K562 (cell line): ENCODE measurements around the gene CDK4. TPM values are rescaled to one million over a fixed set of nuclear protein-coding genes. Genes with fewer than 3 reads are reported as not detected.
A peak's percentile ranks its signal among the peaks of the same experiment; 100 is the strongest.

Experiments used
- ARID3B ChIP-seq: fragments of 250-450 bp; sonication (Bioruptor Pico); IDR thresholded peaks from 2 replicates; pipeline ENCODE4 v1.4.0; 2020; ENCODE audit warnings: borderline replicate concordance
- BACH1 ChIP-seq: fragments of 200-800 bp; sonication (Bioruptor generic); IDR thresholded peaks from 2 replicates; pipeline ENCODE4 v1.6.1; 2016; ENCODE audit warnings: missing genetic modification characterization, missing compliant biosample characterization
- BMI1 ChIP-seq: fragments of 150-350 bp; IDR thresholded peaks from 2 replicates; pipeline ENCODE4 v1.6.1; 2014; ENCODE audit warnings: low read length
- ETV6 ChIP-seq, 3 experiments: fragments of 150-350 bp in 1 of 3; sonication (generic) in 1 of 3; formaldehyde crosslinking in 1 of 3; IDR thresholded peaks; 2 replicates each; pipeline versions ENCODE4 v1.6.1 to v1.8.0; 2014 to 2022; ENCODE audit warnings: borderline replicate concordance in 2 of 3, low read depth in 2 of 3, antibody characterized with exemption in 1 of 3, low read length in 1 of 3, mild to moderate bottlenecking in 1 of 3, missing genetic modification reagents in 1 of 3
- GABPA ChIP-seq: fragments of 200-800 bp; sonication (Bioruptor generic); conservative IDR thresholded peaks from 2 replicates; pipeline ENCODE4 v1.6.1; 2016; ENCODE audit warnings: low read depth, missing genetic modification characterization, missing compliant biosample characterization
- GABPB2 ChIP-seq: fragments of 250-450 bp; sonication (Bioruptor Pico); conservative IDR thresholded peaks from 2 replicates; pipeline ENCODE4 v1.5.1; 2021; ENCODE audit warnings: mild to moderate bottlenecking
- GATAD2B ChIP-seq: fragments of 450-650 bp; IDR thresholded peaks from 2 replicates; pipeline ENCODE4 v1.6.1; 2017; ENCODE audit warnings: mild to moderate bottlenecking, borderline replicate concordance
- GTF2A2 ChIP-seq: IDR thresholded peaks from 2 replicates; pipeline ENCODE4 v1.6.1; 2016; ENCODE audit warnings: mild to moderate bottlenecking, missing genetic modification characterization, missing compliant biosample characterization
- HDAC2 ChIP-seq: fragments of 450-650 bp; IDR thresholded peaks from 2 replicates; pipeline ENCODE4 v1.6.1; 2016; ENCODE audit warnings: mild to moderate bottlenecking
- KLF1 ChIP-seq: fragments of 450-650 bp; IDR thresholded peaks from 2 replicates; pipeline ENCODE4 v1.6.1; 2016; ENCODE audit warnings: missing genetic modification characterization, missing compliant biosample characterization
- KLF13 ChIP-seq: fragments of 450-650 bp; IDR thresholded peaks from 2 replicates; pipeline ENCODE4 v1.6.1; 2016; ENCODE audit warnings: missing genetic modification characterization, low read depth, mild to moderate bottlenecking, missing compliant biosample characterization, moderate library complexity, borderline replicate concordance
- LARP7 ChIP-seq: fragments of 450-650 bp; IDR thresholded peaks from 2 replicates; pipeline ENCODE4 v1.6.1; 2016
- NCOA1 ChIP-seq: fragments of 450-650 bp; IDR thresholded peaks from 2 replicates; pipeline ENCODE4 v1.6.1; 2016; ENCODE audit warnings: low read depth
- RFX1 ChIP-seq: fragments of 450-650 bp; IDR thresholded peaks from 2 replicates; pipeline ENCODE4 v1.6.1; 2016; ENCODE audit warnings: mild to moderate bottlenecking, moderate library complexity
- SMAD2 ChIP-seq: fragments of 150-350 bp; IDR thresholded peaks from 2 replicates; pipeline ENCODE4 v1.6.1; 2014; ENCODE audit warnings: low read depth, mild to moderate bottlenecking, low read length
- SP2 ChIP-seq: IDR thresholded peaks from 2 replicates; pipeline ENCODE4 v1.6.1; 2011; ENCODE audit warnings: mild to moderate bottlenecking, low read depth, low read length, moderate library complexity; ENCODE audit not compliant: poor library complexity, severe bottlenecking; ENCODE audit errors: extremely low read depth
- STAT5A ChIP-seq: IDR thresholded peaks from 2 replicates; pipeline ENCODE4 v1.6.1; 2012; ENCODE audit warnings: low read length, inconsistent platforms, borderline replicate concordance
- TFAP4 ChIP-seq: sonication (generic); formaldehyde crosslinking; IDR thresholded peaks from 2 replicates; pipeline ENCODE4 v1.8.0; 2022; ENCODE audit warnings: missing genetic modification reagents, mild to moderate bottlenecking, moderate library complexity, borderline replicate concordance
- ZEB2 ChIP-seq: fragments of 450-650 bp; IDR thresholded peaks from 2 replicates; pipeline ENCODE4 v1.6.1; 2016
- ZNF134 ChIP-seq: fragments of 250-450 bp; sonication (Bioruptor Pico); conservative IDR thresholded peaks from 2 replicates; pipeline ENCODE4 v1.4.0; 2020
- ZNF212 ChIP-seq: fragments of 450-650 bp; formaldehyde crosslinking; IDR thresholded peaks from 2 replicates; pipeline ENCODE4 v1.4.0; 2020; ENCODE audit warnings: mild to moderate bottlenecking
- ZNF239 ChIP-seq: fragments of 250-450 bp; sonication (Bioruptor Pico); IDR thresholded peaks from 2 replicates; pipeline ENCODE4 v1.4.0; 2020; ENCODE audit warnings: mild to moderate bottlenecking
- polyA plus RNA-seq, 8 experiments: library from polyadenylated mRNA; depleted of rRNA in 4 of 8; stranded (reverse) in 5 of 8; unstranded in 3 of 8; fragments of >200 nt; fragmentation: Nextera tagmentation in 2 of 8; fragmentation: Illumina TruSeq in 1 of 8; extraction: Ambion mirVana in 2 of 8; extraction: Trizol in 1 of 8; gene quantifications; 2 replicates each; pipeline versions ENCODE4 v1.2.1 to v1.2.3, GENCODE V29; 2011 to 2014; ENCODE audit warnings: inconsistent platforms in 1 of 8, missing spikeins in 1 of 8
- total RNA-seq, 7 experiments: library from RNA; depleted of rRNA in 6 of 7; stranded (reverse); fragments of >200 nt in 6 of 7; fragmentation: Illumina TruSeq in 2 of 7; extraction: Trizol in 2 of 7; gene quantifications; 2 replicates each; pipeline versions ENCODE4 v1.2.1 to v1.2.3, GENCODE V29; 2011 to 2021; ENCODE audit warnings: low replicate concordance in 1 of 7
- TF ChIP-seq, protein P1 (sequence below): fragments of 450-650 bp; IDR thresholded peaks from 2 replicates; pipeline ENCODE4 v1.6.1; 2016; ENCODE audit warnings: antibody characterized with exemption
- TF ChIP-seq, protein P2 (sequence below), 2 experiments: fragments of 450-650 bp; IDR thresholded peaks; 2 replicates each; pipeline ENCODE4 v1.6.1; 2016

CDK4 gene
- total and polyA plus RNA-seq, 9 of the 15 experiments (the other 6 are each of a cell fraction or from before 2014, with no cell fraction given) = 37.8 to 436 (median 238) TPM

- TF ChIP-seq, protein P1, sequence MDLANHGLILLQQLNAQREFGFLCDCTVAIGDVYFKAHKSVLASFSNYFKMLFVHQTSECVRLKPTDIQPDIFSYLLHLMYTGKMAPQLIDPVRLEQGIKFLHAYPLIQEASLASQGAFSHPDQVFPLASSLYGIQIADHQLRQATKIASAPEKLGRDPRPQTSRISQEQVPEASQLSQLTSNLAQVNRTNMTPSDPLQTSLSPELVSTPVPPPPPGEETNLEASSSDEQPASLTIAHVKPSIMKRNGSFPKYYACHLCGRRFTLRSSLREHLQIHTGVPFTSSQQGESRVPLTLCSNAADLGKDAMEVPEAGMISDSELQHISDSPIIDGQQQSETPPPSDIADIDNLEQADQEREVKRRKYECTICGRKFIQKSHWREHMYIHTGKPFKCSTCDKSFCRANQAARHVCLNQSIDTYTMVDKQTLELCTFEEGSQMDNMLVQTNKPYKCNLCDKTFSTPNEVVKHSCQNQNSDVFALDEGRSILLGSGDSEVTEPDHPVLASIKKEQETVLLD = peak; percentile 53; the same call in 1 of the 2 replicates
- TF ChIP-seq NCOA1 (0 out of 2 replicates have a peak, but pooled peaks have one; percentile 27), GABPB2 (CRISPR knock-in tag) (no peak), TFAP4 (CRISPR knock-in tag) (peak; percentile 36; the same call in 1 of the 2 replicates), GATAD2B (no peak), ETV6 (IDR thresholded peaks at IDR 0.05; ENCODE audit: borderline replicate concordance in 1 of 2, low read depth in 2 of 2, low read length in 1 of 2) (no peak), ETV6 (CRISPR knock-in tag; IDR thresholded peaks at IDR 0.05; ENCODE audit: borderline replicate concordance) (no peak), BMI1 (no peak), HDAC2 (0 out of 2 replicates have a peak, but pooled peaks have one; percentile 26), STAT5A (no peak), GTF2A2 (tag) (no peak), KLF13 (peak; percentile 12; the same call in 1 of the 2 replicates), ZEB2 (peak; percentile 82), LARP7 (peak; percentile 86; the same call in 1 of the 2 replicates), SP2 (no peak), ZNF212 (CRISPR knock-in tag) (no peak), KLF1 (tag) (no peak), ARID3B (CRISPR knock-in tag) (no peak), GABPA (tag) (peak; percentile 50), SMAD2 (no peak), BACH1 (tag) (no peak), ZNF134 (CRISPR knock-in tag) (no peak), ZNF239 (no peak), RFX1 (no peak)
- TF ChIP-seq, protein P2, sequence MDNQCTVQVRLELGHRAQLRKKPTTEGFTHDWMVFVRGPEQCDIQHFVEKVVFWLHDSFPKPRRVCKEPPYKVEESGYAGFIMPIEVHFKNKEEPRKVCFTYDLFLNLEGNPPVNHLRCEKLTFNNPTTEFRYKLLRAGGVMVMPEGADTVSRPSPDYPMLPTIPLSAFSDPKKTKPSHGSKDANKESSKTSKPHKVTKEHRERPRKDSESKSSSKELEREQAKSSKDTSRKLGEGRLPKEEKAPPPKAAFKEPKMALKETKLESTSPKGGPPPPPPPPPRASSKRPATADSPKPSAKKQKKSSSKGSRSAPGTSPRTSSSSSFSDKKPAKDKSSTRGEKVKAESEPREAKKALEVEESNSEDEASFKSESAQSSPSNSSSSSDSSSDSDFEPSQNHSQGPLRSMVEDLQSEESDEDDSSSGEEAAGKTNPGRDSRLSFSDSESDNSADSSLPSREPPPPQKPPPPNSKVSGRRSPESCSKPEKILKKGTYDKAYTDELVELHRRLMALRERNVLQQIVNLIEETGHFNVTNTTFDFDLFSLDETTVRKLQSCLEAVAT (IDR thresholded peaks at IDR 0.05) = peak; percentile 62 to 80; a peak in 2 of 4 replicates
Observed at GRCh38 chr12:57754411-57755193, 2.5 kb upstream of the CDK4 start, which contains the start of gene MARCHF9 (continued).
